C1 segment of cervical spinal cord (tissue), 14 donors: ENCODE data around the gene HTR1D.

ENCODE experiments used
- DNase-seq, 14 donors: peaks; one replicate each; lab custom pipeline; 2025; lab: John Stamatoyannopoulos, UW

The HTR1D gene

GRCh38 chr1:23150742-23151141, 66.6 kb downstream of the HTR1D start:
- no peak for DNase-seq

GRCh38 chr1:23150125-23150524, 67.2 kb downstream of the HTR1D start:
- no peak for DNase-seq

DNA sequence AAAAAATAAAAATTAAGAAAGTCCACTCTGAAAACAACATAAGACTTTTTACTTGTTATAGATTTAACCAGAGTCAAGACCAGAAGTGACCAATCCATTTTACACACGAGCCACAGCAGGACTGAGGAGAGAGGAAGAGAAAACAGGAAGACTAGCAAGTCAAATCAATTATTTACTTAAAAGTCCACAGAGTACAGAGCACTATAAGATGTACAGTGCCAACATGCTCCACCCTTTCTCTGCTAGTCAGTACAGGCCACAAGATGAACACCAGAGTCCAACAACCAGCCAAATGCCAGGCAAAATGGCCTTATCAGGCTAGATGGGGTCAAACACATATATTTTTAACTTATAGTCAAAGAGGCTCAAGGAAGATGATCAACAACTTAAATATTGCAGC, 68.2 kb downstream of the HTR1D start:
- no peak for DNase-seq

GRCh38 chr1:23148084-23148483, 69.2 kb downstream of the HTR1D start:
- DNase-seq, result no peak
